H1 (cell line): ENCODE results near the gene FAM107A. TPM values are rescaled to one million over a fixed set of nuclear protein-coding genes. Genes with fewer than 3 reads are reported as not detected.

Experiments
- BACH1 ChIP-seq: IDR thresholded peaks from 2 replicates; pipeline ENCODE4 v1.6.1; 2012; ENCODE audit warnings: low read length, improper control_type of control experiment
- BRCA1 ChIP-seq: IDR thresholded peaks from 2 replicates; pipeline ENCODE4 v1.6.1; 2012; ENCODE audit warnings: low read depth, low read length, improper control_type of control experiment
- CBX5 ChIP-seq: fragments of 300-800, 300-1000 bp; sonication (generic); IDR thresholded peaks from 2 replicates; pipeline ENCODE4 v1.7.1; 2016; ENCODE audit warnings: antibody characterized with exemption, low read length, low read depth
- CREB1 ChIP-seq: IDR thresholded peaks from 2 replicates; pipeline ENCODE4 v1.6.1; 2012; ENCODE audit warnings: inconsistent platforms
- NRF1 ChIP-seq: IDR thresholded peaks from 2 replicates; pipeline ENCODE4 v1.6.1; 2011; ENCODE audit warnings: mild to moderate bottlenecking, low read depth, low read length, improper control_type of control experiment
- POU5F1 ChIP-seq: IDR thresholded peaks from 2 replicates; pipeline ENCODE4 v1.6.1; 2011; ENCODE audit warnings: low read depth, mild to moderate bottlenecking, low read length, moderate library complexity
- SP2 ChIP-seq: IDR thresholded peaks from 2 replicates; pipeline ENCODE4 v1.6.1; 2012; ENCODE audit warnings: mild to moderate bottlenecking, low read length, inconsistent platforms
- TAF1 ChIP-seq: IDR thresholded peaks from 2 replicates; pipeline ENCODE4 v1.6.1; 2011; ENCODE audit warnings: mild to moderate bottlenecking, low read depth, low read length
- polyA plus RNA-seq, 7 experiments: library from polyadenylated mRNA; depleted of rRNA in 3 of 7; stranded (reverse) in 5 of 7; unstranded in 2 of 7; fragments of >200 nt in 5 of 7; fragments of 200-250 nt in 2 of 7; gene quantifications; 1 replicate in 5 of 7; 2 replicates in 1 of 7; 4 replicates in 1 of 7; pipeline versions ENCODE4 v1.2.1 to v1.2.3, GENCODE V29; 2011 to 2013; ENCODE audit warnings: missing spikeins in 2 of 7, mixed read lengths in 2 of 7
- total RNA-seq: library from RNA; stranded (reverse); fragmentation: NEBNext Ultra II Directional; extraction: Animal tissue kit (Norgen Biotek cat#: 25700); gene quantifications from 2 replicates; pipeline ENCODE4 v1.2.1, GENCODE V29; 2021
- TF ChIP-seq, protein P1 (sequence below): fragments of 300-600 bp; sonication (generic); IDR thresholded peaks from 2 replicates; pipeline ENCODE4 v1.7.1; 2012; ENCODE audit warnings: low read length, moderate library complexity, mild to moderate bottlenecking, inconsistent platforms; ENCODE audit not compliant: insufficient replicate concordance

Gene FAM107A
- total and polyA plus RNA-seq, 2 of the 8 experiments (the other 6 are each of a cell fraction or from before 2014, with no cell fraction given) = 0.51 to 0.65 TPM

DNA sequence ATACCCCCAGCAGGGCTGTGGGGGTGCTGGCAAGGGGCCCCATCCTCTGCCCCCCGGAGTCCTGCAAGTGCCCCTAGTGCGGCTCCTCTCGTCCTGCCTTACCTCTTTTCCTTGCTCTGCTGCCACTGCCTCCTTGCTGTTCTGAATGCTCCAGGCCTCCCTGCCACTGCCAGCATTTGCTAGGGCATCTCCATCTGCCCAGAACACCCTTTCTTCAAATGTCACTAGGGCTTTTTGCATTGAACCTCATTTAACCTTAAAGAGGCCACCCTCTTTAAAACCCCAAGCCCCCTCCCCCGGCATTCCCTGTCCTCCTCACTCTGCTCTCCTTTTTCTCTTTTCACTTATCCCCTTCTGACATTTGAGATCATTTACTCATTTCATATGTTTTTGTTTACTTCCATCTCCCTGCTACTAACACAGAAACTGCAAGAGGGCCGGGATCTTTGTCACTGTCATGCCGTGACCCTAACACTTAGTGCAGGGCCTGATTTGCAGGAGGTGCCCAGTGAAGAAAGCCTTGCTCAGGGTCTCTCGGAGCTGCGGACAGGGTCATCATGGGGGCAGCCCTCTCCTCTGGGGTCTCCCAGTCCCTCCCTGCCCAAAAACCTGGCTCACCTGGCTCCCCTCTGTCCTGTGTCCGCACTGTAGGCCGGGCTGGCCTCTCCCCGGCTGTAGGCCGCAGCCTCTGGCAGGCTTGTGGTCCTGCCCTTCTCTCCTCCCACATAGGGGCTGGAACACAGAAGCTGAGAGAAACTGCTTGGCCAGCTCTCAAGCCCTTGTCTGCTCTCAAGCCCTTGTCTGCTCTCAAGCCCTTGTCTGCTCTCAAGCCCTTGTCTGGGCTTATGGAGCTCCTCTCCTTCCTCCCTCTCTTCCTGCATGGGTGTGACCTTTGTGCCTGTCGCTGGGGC is 40.4 kb downstream of the FAM107A start, which contains the start of gene ACOX2 (continued):
- TF ChIP-seq, protein P1, sequence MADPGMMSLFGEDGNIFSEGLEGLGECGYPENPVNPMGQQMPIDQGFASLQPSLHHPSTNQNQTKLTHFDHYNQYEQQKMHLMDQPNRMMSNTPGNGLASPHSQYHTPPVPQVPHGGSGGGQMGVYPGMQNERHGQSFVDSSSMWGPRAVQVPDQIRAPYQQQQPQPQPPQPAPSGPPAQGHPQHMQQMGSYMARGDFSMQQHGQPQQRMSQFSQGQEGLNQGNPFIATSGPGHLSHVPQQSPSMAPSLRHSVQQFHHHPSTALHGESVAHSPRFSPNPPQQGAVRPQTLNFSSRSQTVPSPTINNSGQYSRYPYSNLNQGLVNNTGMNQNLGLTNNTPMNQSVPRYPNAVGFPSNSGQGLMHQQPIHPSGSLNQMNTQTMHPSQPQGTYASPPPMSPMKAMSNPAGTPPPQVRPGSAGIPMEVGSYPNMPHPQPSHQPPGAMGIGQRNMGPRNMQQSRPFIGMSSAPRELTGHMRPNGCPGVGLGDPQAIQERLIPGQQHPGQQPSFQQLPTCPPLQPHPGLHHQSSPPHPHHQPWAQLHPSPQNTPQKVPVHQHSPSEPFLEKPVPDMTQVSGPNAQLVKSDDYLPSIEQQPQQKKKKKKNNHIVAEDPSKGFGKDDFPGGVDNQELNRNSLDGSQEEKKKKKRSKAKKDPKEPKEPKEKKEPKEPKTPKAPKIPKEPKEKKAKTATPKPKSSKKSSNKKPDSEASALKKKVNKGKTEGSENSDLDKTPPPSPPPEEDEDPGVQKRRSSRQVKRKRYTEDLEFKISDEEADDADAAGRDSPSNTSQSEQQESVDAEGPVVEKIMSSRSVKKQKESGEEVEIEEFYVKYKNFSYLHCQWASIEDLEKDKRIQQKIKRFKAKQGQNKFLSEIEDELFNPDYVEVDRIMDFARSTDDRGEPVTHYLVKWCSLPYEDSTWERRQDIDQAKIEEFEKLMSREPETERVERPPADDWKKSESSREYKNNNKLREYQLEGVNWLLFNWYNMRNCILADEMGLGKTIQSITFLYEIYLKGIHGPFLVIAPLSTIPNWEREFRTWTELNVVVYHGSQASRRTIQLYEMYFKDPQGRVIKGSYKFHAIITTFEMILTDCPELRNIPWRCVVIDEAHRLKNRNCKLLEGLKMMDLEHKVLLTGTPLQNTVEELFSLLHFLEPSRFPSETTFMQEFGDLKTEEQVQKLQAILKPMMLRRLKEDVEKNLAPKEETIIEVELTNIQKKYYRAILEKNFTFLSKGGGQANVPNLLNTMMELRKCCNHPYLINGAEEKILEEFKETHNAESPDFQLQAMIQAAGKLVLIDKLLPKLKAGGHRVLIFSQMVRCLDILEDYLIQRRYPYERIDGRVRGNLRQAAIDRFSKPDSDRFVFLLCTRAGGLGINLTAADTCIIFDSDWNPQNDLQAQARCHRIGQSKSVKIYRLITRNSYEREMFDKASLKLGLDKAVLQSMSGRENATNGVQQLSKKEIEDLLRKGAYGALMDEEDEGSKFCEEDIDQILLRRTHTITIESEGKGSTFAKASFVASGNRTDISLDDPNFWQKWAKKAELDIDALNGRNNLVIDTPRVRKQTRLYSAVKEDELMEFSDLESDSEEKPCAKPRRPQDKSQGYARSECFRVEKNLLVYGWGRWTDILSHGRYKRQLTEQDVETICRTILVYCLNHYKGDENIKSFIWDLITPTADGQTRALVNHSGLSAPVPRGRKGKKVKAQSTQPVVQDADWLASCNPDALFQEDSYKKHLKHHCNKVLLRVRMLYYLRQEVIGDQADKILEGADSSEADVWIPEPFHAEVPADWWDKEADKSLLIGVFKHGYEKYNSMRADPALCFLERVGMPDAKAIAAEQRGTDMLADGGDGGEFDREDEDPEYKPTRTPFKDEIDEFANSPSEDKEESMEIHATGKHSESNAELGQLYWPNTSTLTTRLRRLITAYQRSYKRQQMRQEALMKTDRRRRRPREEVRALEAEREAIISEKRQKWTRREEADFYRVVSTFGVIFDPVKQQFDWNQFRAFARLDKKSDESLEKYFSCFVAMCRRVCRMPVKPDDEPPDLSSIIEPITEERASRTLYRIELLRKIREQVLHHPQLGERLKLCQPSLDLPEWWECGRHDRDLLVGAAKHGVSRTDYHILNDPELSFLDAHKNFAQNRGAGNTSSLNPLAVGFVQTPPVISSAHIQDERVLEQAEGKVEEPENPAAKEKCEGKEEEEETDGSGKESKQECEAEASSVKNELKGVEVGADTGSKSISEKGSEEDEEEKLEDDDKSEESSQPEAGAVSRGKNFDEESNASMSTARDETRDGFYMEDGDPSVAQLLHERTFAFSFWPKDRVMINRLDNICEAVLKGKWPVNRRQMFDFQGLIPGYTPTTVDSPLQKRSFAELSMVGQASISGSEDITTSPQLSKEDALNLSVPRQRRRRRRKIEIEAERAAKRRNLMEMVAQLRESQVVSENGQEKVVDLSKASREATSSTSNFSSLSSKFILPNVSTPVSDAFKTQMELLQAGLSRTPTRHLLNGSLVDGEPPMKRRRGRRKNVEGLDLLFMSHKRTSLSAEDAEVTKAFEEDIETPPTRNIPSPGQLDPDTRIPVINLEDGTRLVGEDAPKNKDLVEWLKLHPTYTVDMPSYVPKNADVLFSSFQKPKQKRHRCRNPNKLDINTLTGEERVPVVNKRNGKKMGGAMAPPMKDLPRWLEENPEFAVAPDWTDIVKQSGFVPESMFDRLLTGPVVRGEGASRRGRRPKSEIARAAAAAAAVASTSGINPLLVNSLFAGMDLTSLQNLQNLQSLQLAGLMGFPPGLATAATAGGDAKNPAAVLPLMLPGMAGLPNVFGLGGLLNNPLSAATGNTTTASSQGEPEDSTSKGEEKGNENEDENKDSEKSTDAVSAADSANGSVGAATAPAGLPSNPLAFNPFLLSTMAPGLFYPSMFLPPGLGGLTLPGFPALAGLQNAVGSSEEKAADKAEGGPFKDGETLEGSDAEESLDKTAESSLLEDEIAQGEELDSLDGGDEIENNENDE = no peak
- no peak for TF ChIP-seq BACH1
- TF ChIP-seq POU5F1 = no peak
- TF ChIP-seq BRCA1 = no peak
- TF ChIP-seq CREB1 = no peak
- TF ChIP-seq SP2 = no peak
- TF ChIP-seq CBX5 = no peak
- no peak for TF ChIP-seq NRF1
- TF ChIP-seq TAF1 = no peak
- TF ChIP-seq, all 59 proteins: peak for 0
